B cell (primary cell): ENCODE measurements around the gene SLC30A1.
"Not testable (repeated sequence)": the region's sequence is repeated elsewhere in the genome, so short reads cannot be mapped to it uniquely, and the experiment has no call there.

Experiments used
- EZH2 ChIP-seq: IDR thresholded peaks from 2 replicates; pipeline ENCODE4 v1.6.1; 2012; ENCODE audit warnings: borderline replicate concordance, low read depth, mild to moderate bottlenecking, moderate library complexity, low read length; ENCODE audit not compliant: insufficient read depth, poor library complexity, severe bottlenecking
- TF ChIP-seq, protein P1 (sequence below): fragments of 200-600 bp; IDR thresholded peaks from one replicate; pipeline ENCODE4 v1.8.0; 2022; ENCODE audit warnings: antibody characterized with exemption, mild to moderate bottlenecking

GRCh38 chr1:211625866-211626265, 46.9 kb upstream of the SLC30A1 start:
- TF ChIP-seq, protein P1, sequence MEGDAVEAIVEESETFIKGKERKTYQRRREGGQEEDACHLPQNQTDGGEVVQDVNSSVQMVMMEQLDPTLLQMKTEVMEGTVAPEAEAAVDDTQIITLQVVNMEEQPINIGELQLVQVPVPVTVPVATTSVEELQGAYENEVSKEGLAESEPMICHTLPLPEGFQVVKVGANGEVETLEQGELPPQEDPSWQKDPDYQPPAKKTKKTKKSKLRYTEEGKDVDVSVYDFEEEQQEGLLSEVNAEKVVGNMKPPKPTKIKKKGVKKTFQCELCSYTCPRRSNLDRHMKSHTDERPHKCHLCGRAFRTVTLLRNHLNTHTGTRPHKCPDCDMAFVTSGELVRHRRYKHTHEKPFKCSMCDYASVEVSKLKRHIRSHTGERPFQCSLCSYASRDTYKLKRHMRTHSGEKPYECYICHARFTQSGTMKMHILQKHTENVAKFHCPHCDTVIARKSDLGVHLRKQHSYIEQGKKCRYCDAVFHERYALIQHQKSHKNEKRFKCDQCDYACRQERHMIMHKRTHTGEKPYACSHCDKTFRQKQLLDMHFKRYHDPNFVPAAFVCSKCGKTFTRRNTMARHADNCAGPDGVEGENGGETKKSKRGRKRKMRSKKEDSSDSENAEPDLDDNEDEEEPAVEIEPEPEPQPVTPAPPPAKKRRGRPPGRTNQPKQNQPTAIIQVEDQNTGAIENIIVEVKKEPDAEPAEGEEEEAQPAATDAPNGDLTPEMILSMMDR, result not testable (repeated sequence)
- not testable (repeated sequence) for TF ChIP-seq EZH2
